Measurements from ENCODE around the gene SLCO3A1.

The SLCO3A1 gene

DNA sequence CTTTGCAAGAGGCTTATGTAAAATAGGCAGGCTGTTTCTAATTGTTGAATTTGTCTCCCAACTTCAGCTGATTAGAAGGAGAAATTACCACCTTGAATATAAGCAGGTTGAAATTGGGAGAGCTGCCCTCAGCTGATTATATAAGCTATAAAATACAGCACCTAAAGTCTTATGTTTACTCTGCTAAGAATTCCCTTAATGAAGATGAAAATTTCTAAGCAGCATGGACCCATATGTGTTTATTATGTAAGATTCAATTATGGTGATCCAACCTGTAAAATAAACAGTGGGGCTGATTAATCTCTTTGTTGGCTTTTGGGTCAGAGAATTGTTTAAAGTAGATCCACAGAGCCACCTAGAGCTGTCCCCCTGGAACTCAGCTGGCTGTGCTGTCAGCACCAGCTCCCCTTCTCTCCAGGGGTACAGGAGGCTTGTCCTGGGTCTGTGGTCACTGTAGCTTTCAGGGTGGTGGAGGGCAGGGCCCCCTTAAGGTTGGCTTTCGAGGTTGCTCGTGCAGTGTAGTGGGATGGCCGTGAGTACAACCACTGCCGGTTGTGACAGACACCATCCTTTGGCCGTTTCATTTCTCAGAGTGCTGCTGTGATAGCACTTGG lies 9.5 kb downstream of the SLCO3A1 start:
- DNase-seq = no peak

DNA sequence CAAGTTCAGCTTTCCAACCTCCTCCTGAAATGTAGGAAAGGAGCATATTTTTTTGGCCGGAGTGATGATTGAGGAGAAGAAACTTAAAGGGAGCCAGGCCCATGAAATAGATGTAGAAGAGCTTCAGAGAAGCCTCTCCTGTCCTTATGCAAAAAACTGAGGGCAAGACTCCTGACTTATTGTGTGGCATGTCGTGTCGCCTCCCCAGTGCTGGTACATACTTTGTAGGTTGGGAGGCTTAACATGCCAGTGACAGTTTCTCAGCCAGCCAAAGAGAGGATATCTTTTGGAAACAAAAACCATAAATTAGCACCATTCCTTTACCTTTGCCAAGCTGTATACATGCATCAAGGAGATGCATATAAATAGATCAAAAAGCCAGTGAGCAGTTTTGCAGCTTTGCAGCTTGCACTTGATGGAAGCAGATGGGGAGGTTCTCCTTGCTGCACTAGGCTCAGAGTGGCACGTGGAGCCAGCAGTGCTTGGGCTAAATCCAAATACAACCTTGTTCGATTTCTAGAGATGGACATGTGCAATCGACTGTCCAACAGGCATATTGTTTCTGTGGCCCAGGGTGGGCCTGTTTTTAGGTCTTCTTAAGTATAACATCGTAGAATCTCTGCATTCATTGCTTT lies 10.2 kb downstream of the SLCO3A1 start:
- no peak for DNase-seq

DNA sequence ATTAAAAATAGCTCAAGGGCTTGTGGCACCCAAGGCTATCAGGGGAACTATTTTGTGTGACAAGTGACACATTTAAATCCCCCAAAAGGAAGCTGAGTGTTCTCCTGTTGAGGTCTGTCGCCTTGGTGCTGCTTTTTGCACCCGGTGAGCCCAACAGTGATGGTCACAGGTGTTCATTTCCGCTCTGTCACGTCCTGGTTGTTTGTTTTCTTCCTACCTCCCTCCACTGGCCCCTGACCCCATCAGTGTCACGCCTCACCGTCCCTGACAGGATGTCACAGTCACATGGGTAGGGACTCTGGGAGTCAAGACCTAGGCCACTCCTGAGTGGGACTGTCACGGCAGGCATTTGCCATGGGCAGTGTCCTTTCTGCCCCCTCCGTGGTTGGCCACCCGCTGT lies 11.2 kb downstream of the SLCO3A1 start:
- no peak for DNase-seq

DNA sequence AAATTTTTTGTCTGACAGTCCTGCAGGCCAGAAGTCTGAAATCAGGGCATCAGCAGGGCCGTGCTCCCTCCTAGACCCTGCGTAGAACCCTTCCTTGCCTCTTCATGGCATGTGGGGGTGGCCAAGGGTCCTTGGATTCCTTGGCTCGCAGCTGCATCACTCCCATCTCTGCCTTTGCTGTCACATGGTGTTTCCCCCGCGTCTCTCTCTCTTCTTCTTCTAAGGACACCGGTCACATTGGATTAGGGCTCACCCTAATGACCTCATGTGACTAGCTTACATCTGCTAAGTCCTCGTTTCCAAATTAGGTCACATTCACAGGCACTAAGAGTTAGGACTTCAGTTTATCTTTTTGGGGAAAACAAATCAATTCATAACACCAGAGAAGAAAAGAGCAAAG lies 12.0 kb downstream of the SLCO3A1 start:
- DNase-seq = no peak

DNA sequence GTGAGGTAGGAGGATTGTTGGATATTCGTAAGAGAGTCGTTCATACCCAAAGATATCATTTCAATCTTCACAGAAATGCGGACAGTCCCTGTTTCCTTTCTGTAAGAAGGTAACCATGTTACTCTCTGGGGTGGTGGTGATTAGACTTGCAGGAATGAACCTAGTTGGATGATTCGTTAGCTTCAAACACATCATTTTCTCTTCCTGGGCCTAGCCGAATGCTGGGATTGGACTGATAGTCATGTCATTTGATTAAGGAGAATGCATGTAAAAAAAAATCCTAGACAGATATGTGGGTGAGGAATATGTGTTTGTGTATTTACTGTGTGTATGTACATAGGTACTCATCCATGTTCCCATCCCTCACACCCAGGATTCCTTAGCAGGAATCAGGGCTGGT lies 12.4 kb downstream of the SLCO3A1 start:
- DNase-seq = no peak

DNA sequence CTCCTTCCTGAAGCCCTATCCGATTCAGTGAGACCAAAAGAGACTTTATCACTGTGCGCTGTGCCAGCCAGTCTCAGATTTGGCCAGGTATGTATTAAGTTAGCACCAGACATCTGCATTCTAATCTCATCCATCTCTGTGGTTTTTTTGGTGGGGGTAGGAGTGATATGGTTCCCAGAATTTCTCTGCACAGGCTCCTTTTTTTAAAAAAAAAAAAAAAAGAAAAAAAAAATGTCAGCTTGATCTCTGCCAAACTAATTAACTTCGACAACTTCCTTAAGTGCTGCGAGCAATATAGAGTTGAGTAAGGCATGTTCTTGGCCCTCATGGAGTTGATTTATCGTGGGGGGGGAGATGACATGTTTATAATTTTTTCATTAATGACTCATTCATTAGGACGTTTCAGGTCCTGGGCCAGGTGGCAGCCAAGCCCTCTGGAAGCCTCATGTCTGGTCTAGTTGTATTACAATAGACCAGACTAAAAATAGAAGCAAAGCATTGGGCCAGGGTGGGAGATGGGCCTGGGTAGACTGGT lies 12.9 kb downstream of the SLCO3A1 start:
- no peak for DNase-seq

DNA sequence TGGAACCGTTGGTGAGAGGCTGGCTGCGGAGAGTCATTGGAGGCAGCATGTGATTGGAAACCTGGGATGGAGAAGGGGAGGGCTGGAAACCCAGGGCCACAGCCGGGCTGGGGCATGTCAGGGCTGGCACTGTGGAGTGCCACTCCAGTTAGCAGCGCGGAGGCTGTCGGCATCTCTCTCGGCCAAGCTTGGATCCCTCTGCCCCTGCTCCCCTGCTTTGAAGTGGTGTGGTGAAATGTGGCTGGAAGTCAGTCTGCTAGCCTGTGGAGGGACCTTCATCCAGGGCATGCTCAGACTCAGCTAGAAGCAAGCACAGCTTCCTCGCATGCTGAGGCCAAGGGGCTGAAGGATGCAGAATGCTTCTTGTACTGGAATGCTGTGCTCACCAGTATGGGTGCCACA lies 13.5 kb downstream of the SLCO3A1 start:
- no peak for DNase-seq

DNA sequence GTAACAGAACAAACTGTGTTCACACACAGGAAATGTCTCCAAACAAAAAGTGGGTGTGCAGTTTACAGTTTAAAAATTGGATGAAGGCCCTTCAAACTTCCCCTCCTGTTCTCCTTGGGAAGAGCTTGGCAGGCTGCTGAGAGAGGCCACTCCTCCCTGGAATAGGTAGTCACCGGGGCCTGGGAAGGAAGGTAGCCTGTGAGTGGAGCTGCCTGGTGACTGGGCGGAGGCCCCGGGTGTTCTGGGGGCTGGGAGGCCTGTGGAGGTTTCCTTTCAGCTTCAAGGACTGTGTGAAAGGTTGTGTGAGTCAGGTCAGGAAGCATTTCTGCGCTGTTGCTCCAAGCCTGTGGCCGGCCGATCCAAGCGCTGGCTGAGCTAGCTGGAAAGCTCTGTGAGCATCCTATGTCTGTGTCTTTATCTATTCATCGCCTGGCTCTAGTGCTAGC lies 14.1 kb downstream of the SLCO3A1 start:
- DNase-seq = no peak

DNA sequence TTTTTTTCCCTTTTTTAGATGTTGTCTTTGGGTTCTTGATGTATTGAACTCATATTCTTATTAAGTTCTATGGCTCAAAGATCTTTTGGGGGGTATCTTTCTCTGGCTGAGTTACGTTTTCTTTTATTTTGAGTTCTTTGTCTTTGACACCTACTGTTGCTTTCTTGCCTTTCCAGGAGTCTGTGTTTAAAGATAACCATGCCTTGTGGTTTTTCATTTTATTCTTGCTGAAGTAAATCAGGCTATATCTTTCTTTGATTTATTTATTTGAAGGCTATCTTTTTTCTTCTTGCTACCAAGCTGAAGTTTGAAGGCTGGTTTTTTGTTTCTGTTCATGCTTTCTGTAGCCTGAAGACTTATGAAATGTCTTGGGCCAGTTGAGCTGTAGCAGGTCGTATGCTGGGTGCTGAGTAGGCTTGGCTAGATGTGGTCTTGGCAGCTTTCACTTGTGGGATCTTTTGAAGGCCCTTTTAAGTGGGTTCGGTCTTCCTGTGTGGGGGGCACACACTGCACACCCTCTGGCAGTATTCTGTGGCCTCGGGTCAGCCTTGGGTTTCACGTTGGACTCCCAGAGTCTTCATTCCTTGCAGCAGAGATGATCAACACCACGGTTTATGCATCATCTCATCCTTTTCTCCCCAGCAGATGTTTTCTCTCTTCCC lies 17.5 kb downstream of the SLCO3A1 start:
- no peak for DNase-seq

DNA sequence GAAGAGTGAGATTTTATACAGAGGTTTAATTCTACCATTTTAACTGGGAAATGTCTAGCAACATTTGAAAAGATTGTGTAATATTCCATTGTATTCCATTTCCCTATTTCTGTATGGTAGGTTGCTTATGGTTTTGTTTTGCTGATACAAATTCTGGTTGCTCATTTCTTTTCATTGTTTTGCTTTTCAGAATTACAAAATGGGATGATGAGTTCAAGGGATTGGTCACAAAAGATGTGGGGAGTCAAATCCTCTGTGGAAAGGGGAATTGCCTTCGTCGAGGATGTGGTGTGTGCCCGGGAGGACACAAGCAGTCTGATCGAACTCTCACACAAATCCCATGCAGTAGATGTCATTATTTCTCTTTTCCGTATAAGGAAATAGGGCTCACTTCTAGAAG lies 18.3 kb downstream of the SLCO3A1 start:
- no peak for DNase-seq

DNA sequence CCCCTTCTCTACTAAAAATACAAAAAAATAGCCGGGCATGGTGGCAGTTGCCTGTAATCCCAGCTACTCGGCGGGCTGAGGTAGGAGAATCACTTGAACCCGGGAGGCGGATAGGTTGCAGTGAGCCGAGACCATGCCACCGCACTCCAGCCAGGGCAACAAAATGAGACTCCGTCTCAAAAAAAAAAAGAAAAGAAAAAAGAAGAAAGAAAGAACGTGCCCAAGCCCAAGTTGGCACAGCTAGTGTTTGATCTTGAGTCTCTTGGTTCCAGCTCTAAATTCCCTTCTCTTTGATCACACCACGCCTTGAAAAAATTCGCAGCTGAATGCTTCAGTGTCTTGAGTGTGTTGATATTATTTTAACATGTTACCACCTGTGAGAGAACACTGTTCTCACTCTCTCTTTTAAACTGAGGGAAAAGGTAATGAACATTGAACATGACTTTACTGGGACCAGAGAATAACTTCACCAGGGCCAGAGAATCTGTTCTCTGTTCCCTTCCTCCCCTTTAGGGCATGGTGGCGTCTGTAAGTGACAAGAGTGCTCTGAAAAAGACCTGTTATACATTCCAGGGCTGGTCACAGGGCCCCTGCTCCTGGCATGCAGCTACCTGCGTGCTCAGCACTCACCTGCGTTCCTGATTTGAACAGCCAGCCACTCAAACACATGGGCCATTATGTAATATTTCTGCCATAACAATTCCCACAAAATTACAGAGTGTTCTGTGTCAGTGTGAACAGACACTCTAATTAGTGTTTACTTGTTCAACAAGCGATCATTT lies 19.0 kb downstream of the SLCO3A1 start:
- no peak for DNase-seq

DNA sequence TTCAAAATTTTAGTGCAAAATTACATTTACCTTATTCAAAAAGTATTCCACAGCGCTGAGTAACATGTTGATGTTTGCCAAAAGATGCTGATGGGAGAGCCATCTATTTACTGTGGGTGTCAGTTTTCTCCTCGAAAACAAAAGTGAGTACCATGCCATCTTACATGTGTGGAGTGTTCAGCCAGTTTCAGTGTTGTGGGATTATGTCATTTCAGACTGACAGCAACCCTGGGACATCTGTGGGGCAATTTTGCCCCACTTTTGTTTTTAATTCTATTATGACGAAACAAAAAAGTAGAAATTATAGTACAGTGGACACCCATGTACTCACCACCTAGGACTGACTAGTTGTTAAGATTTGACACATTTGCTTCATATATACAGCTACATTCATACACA lies 19.6 kb downstream of the SLCO3A1 start:
- no peak for DNase-seq

DNA sequence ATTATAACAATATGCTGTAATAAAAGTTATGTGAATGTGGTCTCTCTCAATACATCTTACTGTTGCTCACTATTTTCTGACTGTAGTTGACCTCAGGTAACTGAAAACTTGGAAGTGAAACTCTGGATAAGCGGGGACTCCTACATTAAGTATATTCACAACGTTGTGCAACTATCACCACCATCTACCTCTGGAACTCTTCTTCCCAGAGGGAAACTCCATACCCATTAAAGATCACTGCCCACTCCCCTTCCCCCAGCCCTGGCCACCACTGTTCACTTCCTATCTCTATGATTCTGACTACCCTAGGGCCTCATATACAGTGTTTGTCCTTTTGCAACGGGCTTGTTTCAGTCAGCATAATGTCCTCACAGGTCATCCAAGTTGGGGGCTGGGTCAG lies 20.7 kb downstream of the SLCO3A1 start:
- DNase-seq = no peak

DNA sequence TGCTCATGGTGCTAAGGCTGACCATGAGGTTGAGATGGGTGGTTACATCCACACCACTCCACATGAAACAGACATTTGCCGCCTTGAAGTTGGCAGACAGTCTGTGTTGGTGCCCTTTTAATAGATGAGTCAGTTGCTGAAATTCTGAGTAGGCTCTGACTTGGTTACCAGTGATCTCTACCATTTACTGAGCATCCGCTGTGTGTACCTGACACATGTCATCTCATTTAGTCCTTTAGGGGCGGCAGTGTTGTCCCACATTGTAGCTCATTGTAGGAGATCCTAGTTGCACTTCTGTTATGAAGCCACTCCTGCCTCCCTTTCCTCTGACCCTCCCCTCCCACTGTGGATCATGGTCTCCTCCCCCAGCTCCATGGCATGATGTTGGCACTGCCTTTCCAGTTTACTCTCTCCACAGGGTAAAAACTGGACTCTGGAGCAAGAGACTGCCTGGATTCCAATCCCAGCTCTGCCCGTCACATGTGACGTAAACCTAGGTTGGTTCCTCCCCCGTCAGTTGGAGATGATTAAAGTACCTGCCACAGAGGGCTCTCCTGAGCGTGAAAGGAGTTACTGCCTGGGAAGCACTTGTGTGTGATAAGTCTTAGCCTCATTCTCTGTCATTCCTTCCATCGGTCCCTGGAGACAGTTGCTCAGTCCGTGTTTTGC lies 21.6 kb downstream of the SLCO3A1 start:
- no peak for DNase-seq

DNA sequence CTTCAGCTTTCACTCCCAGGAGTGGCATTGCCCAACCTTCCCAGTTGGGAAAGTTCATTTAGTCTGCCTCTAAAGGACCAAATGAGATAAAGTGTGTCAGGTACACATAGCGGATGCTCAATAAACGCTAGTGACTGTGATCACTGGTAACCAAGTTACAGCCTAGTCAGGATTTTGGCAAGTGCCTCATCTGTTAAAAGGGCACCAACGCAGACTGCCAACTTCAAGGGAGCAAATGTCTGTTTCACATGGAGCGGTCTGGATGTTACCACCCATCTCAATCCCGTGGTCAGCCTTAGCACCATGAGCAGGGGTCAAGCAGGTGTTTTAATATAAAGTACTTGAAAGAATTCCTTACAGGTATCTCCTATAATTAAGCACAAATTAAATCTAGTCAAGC lies 22.7 kb downstream of the SLCO3A1 start:
- DNase-seq = no peak

DNA sequence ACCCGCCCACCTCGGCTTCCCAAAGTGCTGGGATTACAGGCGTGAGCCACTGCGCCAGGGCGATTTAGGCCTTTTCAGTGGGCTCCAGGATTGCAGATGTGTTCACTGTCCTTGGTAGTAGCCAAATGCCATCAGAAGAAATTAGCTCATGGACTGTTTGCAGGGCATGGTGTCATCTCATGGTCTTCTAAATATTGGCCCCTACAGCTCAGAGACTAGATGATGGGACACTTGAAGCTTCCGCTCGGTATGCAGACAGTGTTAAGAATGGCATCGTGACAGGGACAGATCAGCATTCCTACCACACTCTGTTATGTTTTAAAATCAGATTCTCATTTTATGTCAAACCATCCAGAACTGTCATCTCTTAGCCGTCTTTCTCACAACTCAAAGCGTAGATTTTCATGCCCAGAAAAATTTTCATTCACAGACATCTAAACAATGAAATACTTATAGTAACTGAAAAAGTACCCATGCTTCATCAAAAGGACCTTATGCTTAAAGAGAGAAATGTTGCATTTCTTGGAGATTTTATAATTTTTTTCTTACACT lies 24.9 kb downstream of the SLCO3A1 start:
- DNase-seq = no peak

DNA sequence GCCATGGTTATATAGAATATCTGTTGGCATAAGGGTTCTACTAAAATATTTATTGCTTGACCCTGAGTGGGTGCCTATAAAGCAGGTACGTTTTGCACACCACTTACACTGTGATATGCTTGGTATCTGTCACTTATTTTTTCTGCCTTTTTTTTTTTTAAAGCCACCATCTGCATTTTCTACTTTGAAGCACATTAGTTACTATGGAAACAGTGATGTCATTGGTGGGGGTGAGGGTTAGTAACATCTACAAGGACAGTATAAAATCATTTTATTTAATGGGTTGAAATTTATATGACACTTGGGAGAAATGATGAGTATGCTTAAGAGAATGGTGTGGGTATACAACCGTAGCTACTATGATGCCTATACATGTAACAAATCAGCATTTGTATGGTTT lies 25.6 kb downstream of the SLCO3A1 start:
- DNase-seq = no peak

DNA sequence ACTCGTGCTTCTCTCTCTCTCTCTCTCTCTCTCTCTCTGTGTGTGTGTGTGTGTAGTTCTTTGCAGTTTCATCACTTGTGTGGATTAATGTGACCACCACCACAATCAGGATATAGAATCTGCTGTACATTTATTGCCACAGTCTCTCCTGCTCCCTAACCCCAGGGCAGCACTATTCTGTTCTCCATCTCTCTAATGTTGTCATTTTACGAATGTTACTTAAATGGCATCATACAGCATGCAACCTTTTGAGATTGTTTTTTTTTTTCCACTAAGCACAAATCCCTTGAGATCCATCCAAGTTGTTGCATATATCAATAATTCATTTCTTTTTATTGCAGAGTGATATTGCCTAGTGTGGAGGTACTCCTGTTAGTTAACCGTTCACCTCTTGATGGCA lies 26.9 kb downstream of the SLCO3A1 start:
- no peak for DNase-seq

DNA sequence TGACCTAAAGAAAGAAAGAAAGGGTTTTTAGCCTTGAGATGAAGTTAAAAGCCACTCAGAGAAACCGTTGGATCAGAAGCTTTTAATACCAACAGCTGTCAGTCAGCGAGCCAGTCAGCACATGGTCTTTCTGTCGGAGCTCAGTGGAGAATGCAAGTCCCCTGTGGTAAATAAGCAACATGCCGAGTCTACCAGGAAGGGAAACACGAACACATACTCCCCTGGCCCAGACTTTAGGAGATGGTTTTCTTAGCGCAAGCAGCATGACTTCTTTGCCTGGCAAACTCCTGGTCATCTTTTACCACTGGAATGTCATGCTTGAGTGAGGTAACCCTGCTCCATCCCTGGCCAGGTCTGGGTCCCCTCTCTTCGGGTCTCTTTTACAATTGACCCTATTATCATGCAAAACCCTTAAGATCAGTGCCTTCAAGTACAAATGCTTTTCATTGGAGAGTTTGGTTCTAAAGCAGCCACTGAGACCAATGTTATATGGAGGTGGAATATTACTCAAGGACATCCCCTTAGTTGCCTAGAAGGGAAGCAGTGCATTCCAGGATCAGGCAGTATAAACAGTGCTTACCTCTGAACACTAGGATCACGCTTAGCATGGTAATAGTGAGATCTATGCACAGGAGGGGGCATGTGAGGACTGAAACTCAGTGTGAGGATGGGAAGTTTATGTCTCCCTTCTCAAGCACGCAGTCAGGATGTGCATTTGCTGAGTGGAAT lies 28.2 kb downstream of the SLCO3A1 start:
- DNase-seq = no peak

DNA sequence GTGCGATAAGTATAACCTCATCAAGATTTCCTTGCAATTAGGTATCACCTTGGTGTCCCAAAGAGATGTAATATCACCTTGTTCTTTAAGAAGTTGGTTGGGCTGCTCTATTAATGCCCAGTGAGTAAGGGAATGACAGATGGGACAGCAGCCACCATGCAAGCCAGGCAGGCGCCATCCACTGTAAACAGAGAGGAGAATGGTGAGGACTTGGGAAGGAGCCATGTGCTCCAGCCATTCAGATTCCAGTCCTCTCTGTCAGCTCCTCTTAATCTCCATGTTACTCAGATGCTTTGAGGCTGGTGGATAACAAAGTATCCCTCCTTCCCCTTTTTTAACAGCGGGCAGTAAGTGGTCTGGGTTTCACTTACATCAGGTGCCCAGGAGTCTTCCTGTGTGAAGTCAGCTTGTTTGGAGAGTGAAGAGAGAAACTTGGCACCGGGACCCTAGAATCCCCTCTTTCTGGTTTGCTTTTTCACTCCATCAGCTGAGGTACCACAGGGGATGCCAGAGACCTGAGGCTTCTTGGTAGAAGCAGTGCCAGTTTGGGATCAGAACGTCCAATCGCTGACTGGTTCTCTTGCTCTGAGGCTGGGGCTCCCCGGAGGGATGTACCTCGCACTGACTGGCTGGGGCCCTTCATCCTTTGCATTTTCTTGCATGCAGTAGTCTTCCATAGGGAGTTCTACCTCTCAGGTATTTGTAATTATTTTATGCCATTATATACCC lies 29.5 kb downstream of the SLCO3A1 start:
- no peak for DNase-seq

DNA sequence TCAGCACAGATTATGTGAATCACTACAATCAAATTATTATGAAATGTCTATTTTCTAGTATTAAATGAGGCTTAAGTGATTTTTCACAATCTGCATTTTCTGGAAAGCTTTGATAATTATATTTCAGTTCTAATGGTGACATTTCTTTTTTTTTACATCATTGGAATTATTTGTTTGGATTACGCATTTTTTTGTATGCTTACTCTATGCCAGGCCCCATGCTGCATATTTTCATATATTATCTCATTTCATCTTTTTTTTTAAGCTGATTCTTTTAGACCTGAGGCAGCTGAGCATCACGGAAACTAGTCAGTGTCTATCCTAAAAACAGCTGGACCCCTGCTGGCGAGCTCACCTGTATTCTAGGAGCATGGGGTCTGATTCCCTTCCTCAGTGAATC lies 31.1 kb downstream of the SLCO3A1 start:
- DNase-seq = no peak

Measured in bone marrow (tissue), 2 donors.